EL (cell line): Measurements from ENCODE around the gene TMEM167A.

Experiments used
- DNase-seq: peaks from one replicate; pipeline ENCODE4 v3.0.0-alpha.2; 2016

TMEM167A gene, protein sequence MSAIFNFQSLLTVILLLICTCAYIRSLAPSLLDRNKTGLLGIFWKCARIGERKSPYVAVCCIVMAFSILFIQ

GRCh38 chr5:83076742-83077661, at the start of gene TMEM167A, which contains the start of gene XRCC4:
TSS of gene TMEM167A (minus strand) at chr5:83077394. CDS start at chr5:83077323, 71 bp downstream.
TSS of gene XRCC4 (plus strand) at chr5:83077547. CDS start at chr5:83104920, 27,373 bp downstream.
- peak; percentile 99 for DNase-seq

DNA sequence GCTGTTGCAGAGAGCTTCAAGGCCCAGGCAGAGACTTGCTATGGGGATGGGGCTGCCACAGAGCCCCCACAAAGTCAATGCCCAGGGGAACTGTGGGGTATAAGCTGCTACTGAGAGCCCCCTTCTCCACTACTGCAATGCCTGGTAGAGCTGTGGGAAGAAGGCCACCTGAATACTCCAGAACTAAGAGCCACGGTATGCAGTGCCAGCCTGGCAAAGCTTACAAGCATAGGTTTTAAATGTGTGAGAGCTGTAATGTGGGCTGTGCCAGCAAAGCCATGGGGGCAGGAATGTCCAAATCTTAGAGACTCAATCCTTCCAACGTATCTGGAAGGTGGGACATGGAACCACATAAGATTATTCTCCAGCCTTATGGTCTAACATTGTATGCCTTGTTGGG, 49.3 kb upstream of the TMEM167A start:
- DNase-seq = no peak

GRCh38 chr5:83125560-83125959, 48.4 kb upstream of the TMEM167A start:
- no peak for DNase-seq

DNA sequence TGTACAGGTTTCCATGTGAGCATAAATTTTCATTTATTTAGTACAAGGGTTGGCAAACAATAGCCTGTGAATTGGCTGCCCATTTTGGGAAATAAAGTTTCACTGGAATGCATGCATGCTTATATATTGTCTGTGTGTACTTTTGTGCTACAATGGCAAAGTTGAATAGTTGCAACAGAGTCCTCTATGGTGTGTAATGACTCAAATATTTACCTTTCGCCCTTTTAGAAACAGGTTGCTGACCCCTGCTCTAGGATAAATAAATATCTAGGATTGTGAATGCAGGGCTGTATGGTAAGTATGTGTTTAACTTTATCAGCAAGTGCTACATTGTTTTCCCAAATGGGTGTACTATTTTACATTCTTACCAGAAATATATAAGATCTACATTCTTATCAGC, 47.4 kb upstream of the TMEM167A start:
- no peak for DNase-seq

- DNase-seq = no peak
Measured at GRCh38 chr5:83118976-83119375, 41.8 kb upstream of the TMEM167A start.

GRCh38 chr5:83118471-83118870, 41.3 kb upstream of the TMEM167A start:
- DNase-seq = no peak

GRCh38 chr5:83115816-83116215, 38.6 kb upstream of the TMEM167A start:
- DNase-seq = no peak

GRCh38 chr5:83109380-83109779, 32.2 kb upstream of the TMEM167A start:
- DNase-seq = no peak

GRCh38 chr5:83107692-83108420, 30.7 kb upstream of the TMEM167A start:
- no peak for DNase-seq

DNA sequence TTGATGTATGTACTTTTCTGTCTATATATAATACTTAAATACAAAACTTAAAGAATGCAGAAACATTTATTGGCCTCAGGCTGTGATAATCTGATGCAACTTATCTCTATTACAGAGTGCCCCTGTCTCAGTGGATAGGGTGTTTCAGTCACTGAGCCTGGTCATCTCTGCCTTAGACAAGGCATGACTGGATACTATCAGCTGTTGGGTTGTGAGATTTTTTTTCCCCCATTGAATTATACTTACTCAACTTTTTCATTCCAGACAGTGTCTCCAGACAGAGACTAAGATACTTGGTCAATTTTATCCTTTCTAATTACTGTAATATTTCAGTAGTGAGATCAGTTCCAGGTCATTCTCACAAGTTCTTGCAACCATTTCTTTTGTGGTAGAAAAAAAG, 26.8 kb upstream of the TMEM167A start:
- no peak for DNase-seq

- no peak for DNase-seq
Measured at GRCh38 chr5:83102364-83102980, 25.3 kb upstream of the TMEM167A start.

- no peak for DNase-seq
Measured at GRCh38 chr5:83101514-83101913, 24.3 kb upstream of the TMEM167A start.

GRCh38 chr5:83099445-83099844, 22.3 kb upstream of the TMEM167A start:
- DNase-seq = no peak

DNA sequence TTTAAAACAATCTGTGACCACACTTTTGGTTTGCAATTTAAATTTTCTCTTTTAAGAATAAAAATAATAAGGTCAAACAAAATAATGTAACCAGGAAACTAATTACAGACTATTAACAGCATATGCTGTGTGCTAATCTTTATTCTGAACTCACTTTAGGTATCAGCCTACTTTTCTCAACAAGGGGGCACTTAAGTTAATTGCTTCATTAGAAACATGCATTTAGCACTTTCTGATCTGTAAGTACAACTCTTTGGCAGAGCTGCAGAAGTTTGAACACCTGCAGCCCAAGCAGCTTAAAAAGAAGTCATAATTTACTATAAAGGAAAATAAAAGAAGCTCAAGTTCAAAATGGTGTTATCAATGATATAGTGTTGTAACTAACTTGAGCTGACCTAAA, 21.8 kb upstream of the TMEM167A start:
- DNase-seq = no peak

GRCh38 chr5:83097689-83098231, 20.6 kb upstream of the TMEM167A start:
- DNase-seq = peak; percentile 63

GRCh38 chr5:83096660-83097339, 19.6 kb upstream of the TMEM167A start:
- peak; percentile 61 for DNase-seq

- DNase-seq = peak; percentile 89
Measured at GRCh38 chr5:83095957-83096539, 18.9 kb upstream of the TMEM167A start.

- DNase-seq = no peak
Measured at GRCh38 chr5:83095163-83095956, 18.2 kb upstream of the TMEM167A start.

DNA sequence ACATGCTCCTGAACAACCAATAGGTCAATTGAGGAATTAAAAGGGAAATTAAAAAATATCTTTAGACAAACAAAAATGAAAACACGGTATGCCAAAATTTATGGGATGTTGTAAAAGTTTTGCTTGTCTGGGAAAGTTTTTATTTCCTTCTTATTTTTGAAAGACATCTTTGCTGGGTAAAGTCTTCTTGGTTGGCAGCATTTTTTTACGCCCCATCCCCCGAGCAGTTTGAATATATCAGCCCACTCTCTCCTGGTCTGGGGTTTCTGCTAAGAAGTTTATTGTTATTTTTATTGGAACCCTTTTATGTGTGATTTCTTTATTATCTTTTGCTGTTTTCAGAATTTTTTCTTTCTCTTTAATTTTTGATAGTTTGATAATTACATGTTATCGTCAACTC, 16.5 kb upstream of the TMEM167A start:
- no peak for DNase-seq

GRCh38 chr5:83092619-83093018, 15.4 kb upstream of the TMEM167A start:
- DNase-seq = no peak

DNA sequence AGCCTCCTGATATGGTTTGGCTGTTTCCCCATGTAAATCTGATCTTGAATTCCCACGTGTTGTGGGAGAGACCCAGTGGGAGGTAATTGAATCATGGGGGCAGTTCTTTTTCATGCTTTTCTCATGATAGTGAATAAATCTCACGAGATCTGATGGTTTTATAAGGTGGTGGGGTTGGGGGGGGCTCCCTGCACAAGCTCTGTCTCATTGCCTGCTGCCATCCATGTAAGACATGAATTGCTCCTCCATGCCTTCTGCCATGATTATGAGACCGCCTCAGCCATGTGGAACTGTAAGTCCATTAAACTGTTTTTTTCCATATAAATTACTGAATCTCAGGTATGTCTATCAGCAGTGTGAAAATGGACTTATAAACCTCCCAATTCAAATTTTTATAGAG, 13.0 kb upstream of the TMEM167A start:
- DNase-seq = no peak
